Measurements from ENCODE around the gene NAIF1.

- TF ChIP-seq POLR2A (IDR thresholded peaks at IDR 0.05; ENCODE audit: low read length): no peak
- no peak for TF ChIP-seq GATA1 (IDR thresholded peaks at IDR 0.05; ENCODE audit: low read depth, low read length)
Observed at GRCh38 chr9:128061275-128061960, 5.7 kb downstream of the NAIF1 start.

Data from erythroblast (primary cell).